OCI-LY3 (cell line): ENCODE measurements around the gene PFN4.

Experiments used
- EZH2phosphoT487 ChIP-seq: fragments of 200-600 bp; shearing (Covaris generic); IDR thresholded peaks from 2 replicates; pipeline ENCODE4 v1.6.1; 2018; ENCODE audit warnings: antibody characterized with exemption, mixed run types, low read depth
- TF ChIP-seq, protein P1 (sequence below): fragments of 200-600, 300-600 bp; sonication (generic); IDR thresholded peaks from 2 replicates; pipeline ENCODE4 v1.5.1; 2014; ENCODE audit warnings: antibody characterized with exemption, low read length, low read depth

DNA sequence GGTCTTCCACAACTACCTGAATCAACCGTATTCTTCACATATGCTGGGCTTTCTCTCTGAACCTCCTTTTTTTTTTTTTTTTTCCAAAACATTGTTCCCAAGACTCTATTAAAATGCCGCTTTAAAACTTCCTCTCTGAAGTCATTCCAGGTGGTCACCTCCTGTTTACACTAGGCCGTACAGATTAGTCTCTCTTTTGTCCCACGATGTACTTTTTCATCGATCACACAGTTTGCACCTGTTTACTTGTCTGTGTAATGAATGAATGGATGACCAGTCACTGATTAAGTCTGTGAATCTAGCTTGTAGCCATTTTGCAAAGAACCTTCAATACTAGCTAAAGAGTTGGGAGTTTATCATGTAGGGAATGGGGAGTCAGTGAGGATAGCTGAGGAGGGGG, 35.0 kb upstream of the PFN4 start:
- TF ChIP-seq, protein P1, sequence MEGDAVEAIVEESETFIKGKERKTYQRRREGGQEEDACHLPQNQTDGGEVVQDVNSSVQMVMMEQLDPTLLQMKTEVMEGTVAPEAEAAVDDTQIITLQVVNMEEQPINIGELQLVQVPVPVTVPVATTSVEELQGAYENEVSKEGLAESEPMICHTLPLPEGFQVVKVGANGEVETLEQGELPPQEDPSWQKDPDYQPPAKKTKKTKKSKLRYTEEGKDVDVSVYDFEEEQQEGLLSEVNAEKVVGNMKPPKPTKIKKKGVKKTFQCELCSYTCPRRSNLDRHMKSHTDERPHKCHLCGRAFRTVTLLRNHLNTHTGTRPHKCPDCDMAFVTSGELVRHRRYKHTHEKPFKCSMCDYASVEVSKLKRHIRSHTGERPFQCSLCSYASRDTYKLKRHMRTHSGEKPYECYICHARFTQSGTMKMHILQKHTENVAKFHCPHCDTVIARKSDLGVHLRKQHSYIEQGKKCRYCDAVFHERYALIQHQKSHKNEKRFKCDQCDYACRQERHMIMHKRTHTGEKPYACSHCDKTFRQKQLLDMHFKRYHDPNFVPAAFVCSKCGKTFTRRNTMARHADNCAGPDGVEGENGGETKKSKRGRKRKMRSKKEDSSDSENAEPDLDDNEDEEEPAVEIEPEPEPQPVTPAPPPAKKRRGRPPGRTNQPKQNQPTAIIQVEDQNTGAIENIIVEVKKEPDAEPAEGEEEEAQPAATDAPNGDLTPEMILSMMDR, result no peak
- TF ChIP-seq EZH2phosphoT487, result no peak
